NOMO-1 (cell line): ENCODE data around the gene MEST.
"Not testable (repeated sequence)": the region's sequence is repeated elsewhere in the genome, so short reads cannot be mapped to it uniquely, and the experiment has no call there.

Experiments used
- DNase-seq, 2 experiments: peaks; one replicate each; lab custom pipeline; 2025; ENCODE audit not compliant: unreplicated experiment in 2 of 2; lab: John Stamatoyannopoulos, UW

Gene MEST

GRCh38 chr7:130521258-130521951 is 29.5 kb downstream of the MEST start:
- DNase-seq: no peak

- DNase-seq: not testable (repeated sequence)
Observed at GRCh38 chr7:130523519-130524125, 31.7 kb downstream of the MEST start.

- no peak for DNase-seq
Observed at GRCh38 chr7:130524628-130525027, 32.7 kb downstream of the MEST start.

- not testable (repeated sequence) for DNase-seq
Observed at GRCh38 chr7:130527752-130528355, 36.0 kb downstream of the MEST start.

GRCh38 chr7:130529417-130529816 is 37.5 kb downstream of the MEST start:
- DNase-seq: no peak

GRCh38 chr7:130537894-130538293 is 46.0 kb downstream of the MEST start:
- not testable (repeated sequence) for DNase-seq

GRCh38 chr7:130541287-130541686 is 49.4 kb downstream of the MEST start:
- DNase-seq: not testable (repeated sequence)

GRCh38 chr7:130542297-130542696 is 50.4 kb downstream of the MEST start:
- not testable (repeated sequence) for DNase-seq

- DNase-seq: no peak
Observed at GRCh38 chr7:130543487-130544010, 51.7 kb downstream of the MEST start.

- DNase-seq: no peak
Observed at GRCh38 chr7:130544356-130544755, 52.5 kb downstream of the MEST start.

GRCh38 chr7:130553398-130554029 is 61.6 kb downstream of the MEST start:
- DNase-seq: no peak

GRCh38 chr7:130554481-130554880 is 62.6 kb downstream of the MEST start:
- DNase-seq: no peak
